HG03565 (cell line): Measurements from ENCODE around the gene NSF.
A peak's percentile ranks its signal among the peaks of the same experiment; 100 is the strongest.
"Not testable (repeated sequence)": the region's sequence is repeated elsewhere in the genome, so short reads cannot be mapped to it uniquely, and the experiment has no call there.

ENCODE experiments used
- ATAC-seq: cut with Tn5 transposase; IDR thresholded peaks from one replicate; pipeline ENCODE4 v1.9.1; 2021; ENCODE audit warnings: mild to moderate bottlenecking, moderate library complexity; ENCODE audit not compliant: unreplicated experiment

NSF gene

GRCh38 chr17:46590157-46591146 lies at the start of gene NSF:
Gene NSF, plus strand, starts transcription at chr17:46590669. Its CDS starts 107 bp downstream, at chr17:46590776.
- ATAC-seq = peak; percentile 64

- not testable (repeated sequence) for ATAC-seq
Measured at GRCh38 chr17:46548607-46549006, 41.9 kb upstream of the NSF start.

GRCh38 chr17:46559155-46559554 lies 31.3 kb upstream of the NSF start:
- not testable (repeated sequence) for ATAC-seq

- not testable (repeated sequence) for ATAC-seq
Measured at GRCh38 chr17:46560048-46560447, 30.4 kb upstream of the NSF start.

DNA sequence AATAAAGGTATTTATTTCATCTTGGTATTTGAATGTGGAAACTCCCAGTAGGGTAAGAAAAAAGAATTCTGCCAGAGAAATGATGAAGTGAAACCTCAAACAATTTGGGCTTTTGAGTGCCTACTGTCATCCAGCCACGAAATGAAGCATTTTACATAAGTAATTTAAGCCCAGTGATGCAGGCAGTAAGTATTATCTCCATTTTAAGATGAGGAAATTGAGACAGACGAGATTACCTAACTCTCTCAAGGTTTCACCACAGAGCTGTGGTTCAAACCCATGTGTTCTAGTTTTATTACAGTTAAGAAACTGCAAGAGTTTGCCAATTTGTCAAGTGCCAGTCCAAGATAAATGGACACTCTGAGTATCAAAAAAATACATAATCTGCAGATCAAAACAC lies 24.2 kb upstream of the NSF start:
- ATAC-seq = not testable (repeated sequence)

GRCh38 chr17:46566980-46567379 lies 23.5 kb upstream of the NSF start:
- ATAC-seq = not testable (repeated sequence)

- not testable (repeated sequence) for ATAC-seq
Measured at GRCh38 chr17:46571796-46572195, 18.7 kb upstream of the NSF start.

GRCh38 chr17:46579083-46580075 lies 11.1 kb upstream of the NSF start, which contains the start of gene ARL17A:
Gene ARL17A, minus strand, starts transcription at chr17:46579691. Its CDS starts 3,369 bp downstream, at chr17:46576322.
- peak; percentile 81 for ATAC-seq

DNA sequence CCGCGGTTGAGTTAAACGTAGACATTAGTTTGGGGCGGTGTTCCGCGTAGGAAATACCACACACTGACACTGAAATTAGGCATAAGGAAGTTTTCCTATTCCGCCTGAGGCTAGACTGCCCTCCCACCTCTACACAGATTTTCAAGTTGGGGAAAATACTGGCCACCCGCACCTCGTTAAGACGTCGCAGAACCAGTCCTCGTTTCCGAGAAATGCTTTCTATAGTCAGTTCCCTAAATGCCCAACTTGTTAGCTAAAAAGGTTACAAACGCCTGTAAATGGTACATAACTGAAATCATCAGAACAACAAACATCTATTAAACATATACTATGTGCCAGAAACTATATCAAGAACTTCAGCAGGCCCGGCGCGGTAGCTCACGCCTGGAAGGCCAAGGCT lies 10.4 kb upstream of the NSF start:
- not testable (repeated sequence) for ATAC-seq

DNA sequence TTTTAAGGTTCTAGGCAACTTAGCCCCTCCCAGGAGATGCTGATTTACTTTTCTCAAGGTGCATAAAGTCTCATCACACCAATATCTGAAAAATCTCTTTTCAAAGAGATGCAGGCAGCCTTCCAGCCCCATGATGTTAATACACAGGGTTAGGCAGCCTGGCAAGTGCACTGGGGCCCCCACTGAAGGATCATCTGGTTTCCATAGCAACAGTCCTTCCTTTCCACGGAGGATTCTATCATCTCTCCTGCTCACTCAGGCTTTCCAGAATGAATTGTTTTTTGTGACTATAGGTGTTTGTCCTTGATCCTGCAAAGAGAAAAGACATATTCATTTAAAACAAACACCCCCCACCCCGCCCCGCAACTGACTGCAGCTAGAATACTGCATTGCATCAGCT lies 5.0 kb upstream of the NSF start:
- not testable (repeated sequence) for ATAC-seq

DNA sequence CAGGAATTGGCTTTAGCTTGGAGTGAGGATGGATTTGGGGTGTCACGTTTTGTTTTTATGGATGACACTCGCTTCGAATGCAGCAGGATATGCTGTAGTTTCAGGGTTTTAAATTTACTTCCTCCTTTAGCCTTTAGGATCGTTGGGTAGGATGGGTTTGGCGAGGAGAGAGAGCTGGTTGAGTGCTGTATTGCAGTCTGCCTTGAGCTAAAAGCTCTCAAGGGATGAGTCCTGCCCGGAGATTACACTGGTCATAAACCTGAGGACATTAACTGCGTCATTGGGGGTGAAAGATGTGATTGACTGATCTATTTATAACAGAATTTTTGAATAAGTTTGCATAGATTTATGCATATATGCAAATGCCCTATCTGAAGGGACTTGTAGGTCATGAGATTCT lies 863 bp downstream of the NSF start:
- ATAC-seq = peak; percentile 43

DNA sequence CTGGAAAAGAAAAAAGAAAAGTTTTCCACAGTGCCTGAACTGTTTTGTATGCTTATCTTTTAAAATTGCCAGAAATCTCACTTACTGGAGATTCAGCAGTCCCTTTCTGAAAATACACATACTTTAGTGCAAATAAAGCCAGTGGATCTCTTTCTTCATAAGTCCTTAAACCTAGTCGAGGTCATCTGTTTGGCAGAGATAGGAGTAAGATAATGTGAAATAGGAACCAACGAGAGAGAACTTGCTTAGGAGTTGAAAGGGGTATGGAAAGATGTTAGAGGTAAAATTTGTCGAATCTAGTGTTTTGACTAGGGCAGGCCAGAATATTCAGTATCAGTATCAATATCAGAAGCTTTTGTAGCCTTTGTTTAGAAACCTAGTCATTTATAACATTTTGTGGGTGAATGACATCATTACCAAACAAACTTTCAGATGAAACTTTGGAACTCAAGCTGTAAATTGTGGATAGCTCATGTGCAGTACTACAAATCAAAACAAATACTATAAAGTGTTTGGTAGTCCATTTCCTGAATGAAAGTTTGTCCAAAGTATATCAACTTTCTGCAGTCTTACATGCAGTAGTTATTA lies 8.0 kb downstream of the NSF start:
- ATAC-seq = peak; percentile 56

DNA sequence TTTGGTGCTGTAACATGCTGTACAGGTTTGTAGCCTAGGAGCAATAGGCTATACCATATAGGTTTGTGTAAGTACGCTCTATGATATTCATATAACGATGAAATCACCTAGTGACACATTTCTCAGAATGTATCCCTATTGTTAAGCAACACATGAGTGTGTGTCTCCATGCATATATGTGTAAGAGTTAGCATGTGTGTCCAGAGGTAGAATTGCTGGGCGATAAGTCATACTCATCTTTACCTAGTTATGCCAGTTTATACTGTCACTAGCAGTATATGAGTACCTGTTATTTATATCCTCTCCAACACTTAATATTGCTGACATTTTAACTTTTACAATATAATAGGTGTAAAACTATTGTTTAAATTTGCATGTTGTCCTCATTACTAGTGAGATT lies 10.3 kb downstream of the NSF start:
- ATAC-seq = not testable (repeated sequence)

- ATAC-seq = peak; percentile 88
Measured at GRCh38 chr17:46603125-46603524, 12.7 kb downstream of the NSF start.

DNA sequence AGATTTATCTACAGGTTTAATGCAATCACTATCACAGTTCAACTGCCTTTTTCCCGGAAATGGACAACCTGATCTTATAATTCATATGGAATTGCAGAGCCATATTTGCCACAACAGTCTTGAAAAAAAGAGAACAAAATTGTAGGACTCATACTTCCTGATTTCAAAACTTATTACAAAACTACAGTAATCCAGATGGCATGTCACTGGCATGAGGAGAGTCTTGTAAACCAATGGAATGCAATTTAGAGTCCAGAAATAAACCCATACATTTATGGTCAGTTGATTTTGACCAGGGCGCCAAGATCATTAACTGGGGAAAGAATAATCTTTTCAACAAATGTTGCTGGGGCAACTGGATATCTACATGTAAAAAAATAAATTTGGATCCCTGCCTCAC lies 20.8 kb downstream of the NSF start:
- ATAC-seq = not testable (repeated sequence)

- not testable (repeated sequence) for ATAC-seq
Measured at GRCh38 chr17:46613876-46614275, 23.4 kb downstream of the NSF start.

GRCh38 chr17:46617121-46617520 lies 26.7 kb downstream of the NSF start:
- not testable (repeated sequence) for ATAC-seq

DNA sequence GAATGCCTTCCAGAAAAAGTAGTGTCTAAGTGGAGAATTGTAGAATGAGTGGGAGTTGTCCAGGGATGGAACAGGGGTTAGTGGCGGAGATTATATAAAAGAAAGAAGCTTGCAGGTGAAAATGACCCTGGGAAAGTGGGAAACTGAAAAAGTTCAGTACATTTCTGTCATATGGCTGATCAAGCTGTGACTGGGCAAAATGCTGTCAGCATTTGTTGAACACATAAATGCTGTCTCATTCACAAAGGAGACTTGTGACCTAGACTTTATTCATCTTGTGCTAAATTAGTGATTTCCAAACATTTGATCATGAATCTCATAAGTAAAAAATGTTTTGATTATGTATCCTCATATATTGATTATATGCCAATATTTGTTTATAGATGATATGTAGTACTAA lies 28.5 kb downstream of the NSF start:
- ATAC-seq = not testable (repeated sequence)

- not testable (repeated sequence) for ATAC-seq
Measured at GRCh38 chr17:46623790-46624189, 33.3 kb downstream of the NSF start.

DNA sequence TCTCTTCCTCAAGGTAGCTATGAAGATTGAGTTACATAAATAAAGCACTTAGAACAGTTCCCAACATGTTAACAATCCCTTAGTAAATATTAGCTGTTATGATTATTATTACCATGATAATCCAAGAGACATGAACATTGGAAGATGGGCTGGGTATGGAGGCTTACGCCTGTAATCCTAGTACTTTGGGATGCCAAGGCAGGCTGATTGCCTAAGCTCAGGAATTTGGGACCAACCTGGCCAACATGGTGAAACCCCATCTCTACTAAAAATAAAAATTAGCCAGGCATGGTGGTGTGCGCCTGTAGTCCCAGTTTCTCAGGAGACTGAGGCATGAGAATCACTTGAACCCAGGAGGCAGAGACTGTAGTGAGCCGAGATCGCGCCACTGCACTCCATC lies 34.3 kb downstream of the NSF start:
- not testable (repeated sequence) for ATAC-seq

DNA sequence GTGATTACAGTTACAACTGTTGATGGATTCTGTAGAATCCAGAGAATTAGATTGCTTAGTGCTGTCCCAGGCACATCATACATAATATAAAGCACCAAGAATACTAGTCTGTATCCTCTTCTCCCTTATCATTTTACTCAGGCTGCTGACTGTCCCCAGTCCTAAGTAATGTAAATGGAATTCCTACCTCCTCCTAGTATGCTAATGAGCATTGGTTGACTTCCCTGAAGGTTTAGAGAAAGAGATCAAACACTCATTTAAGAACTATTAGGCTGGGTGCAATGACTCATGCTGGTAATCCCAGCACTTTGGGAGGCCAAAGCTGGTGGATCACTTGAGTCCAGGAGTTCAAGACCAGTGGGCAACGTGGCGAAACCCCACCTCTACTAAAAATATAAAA lies 37.0 kb downstream of the NSF start:
- ATAC-seq = not testable (repeated sequence)
